Liver (tissue), 3 donors: ENCODE results near the gene CPLX3.

Experiments used
- ATF3 ChIP-seq: IDR thresholded peaks from 2 replicates; pipeline ENCODE4 v1.6.1; 2016; ENCODE audit warnings: antibody characterized with exemption
- CTCF ChIP-seq: fragments of 150-350 bp; IDR thresholded peaks from 2 replicates; pipeline ENCODE4 v1.5.1; 2017; ENCODE audit warnings: improper control_type of control experiment, low read depth, low read length; ENCODE audit not compliant: missing input control
- FOXA1 ChIP-seq: IDR thresholded peaks from 2 replicates; pipeline ENCODE4 v1.6.1; 2016; ENCODE audit warnings: antibody characterized with exemption
- GABPA ChIP-seq, 2 donors: IDR thresholded peaks in 1 of 2; conservative IDR thresholded peaks in 1 of 2; 2 replicates each; pipeline ENCODE4 v1.6.1; 2016; ENCODE audit warnings: antibody characterized with exemption in 2 of 2, mild to moderate bottlenecking in 1 of 2, moderate library complexity in 1 of 2
- JUND ChIP-seq, 2 donors: IDR thresholded peaks; 2 replicates each; pipeline ENCODE4 v1.6.1; 2016; ENCODE audit warnings: antibody characterized with exemption in 2 of 2
- YY1 ChIP-seq: IDR thresholded peaks from 2 replicates; pipeline ENCODE4 v1.6.1; 2016; ENCODE audit warnings: antibody characterized with exemption, mild to moderate bottlenecking
- TF ChIP-seq, protein P1 (sequence below): IDR thresholded peaks from 2 replicates; pipeline ENCODE4 v1.6.1; 2016; ENCODE audit warnings: antibody characterized with exemption, mild to moderate bottlenecking
- donor health status: healthy.
- donor health status: healthy.

DNA sequence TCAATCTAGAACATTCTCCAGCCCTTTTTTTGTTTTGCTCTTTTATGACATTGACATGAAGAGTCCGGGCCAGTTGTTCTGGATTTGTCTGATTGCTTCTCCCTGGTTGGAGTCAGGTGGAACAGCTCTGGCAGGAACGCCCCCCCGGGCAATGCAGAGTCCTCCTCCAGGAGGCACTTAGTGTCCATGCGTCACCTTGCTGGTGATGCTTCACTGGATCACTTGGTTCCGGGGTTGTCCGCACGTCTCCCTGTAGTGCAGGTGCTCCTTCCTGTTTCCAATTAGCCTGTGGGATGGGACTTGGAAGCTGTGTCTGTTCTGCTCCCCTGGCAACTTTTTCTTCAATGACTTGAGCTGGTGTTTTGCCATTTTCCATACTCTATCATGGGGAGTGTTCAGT, 34.8 kb upstream of the CPLX3 start:
- TF ChIP-seq YY1: no peak
- no peak for TF ChIP-seq JUND (IDR thresholded peaks at IDR 0.05)
- no peak for TF ChIP-seq CTCF
- TF ChIP-seq ATF3: no peak
- TF ChIP-seq, protein P1, sequence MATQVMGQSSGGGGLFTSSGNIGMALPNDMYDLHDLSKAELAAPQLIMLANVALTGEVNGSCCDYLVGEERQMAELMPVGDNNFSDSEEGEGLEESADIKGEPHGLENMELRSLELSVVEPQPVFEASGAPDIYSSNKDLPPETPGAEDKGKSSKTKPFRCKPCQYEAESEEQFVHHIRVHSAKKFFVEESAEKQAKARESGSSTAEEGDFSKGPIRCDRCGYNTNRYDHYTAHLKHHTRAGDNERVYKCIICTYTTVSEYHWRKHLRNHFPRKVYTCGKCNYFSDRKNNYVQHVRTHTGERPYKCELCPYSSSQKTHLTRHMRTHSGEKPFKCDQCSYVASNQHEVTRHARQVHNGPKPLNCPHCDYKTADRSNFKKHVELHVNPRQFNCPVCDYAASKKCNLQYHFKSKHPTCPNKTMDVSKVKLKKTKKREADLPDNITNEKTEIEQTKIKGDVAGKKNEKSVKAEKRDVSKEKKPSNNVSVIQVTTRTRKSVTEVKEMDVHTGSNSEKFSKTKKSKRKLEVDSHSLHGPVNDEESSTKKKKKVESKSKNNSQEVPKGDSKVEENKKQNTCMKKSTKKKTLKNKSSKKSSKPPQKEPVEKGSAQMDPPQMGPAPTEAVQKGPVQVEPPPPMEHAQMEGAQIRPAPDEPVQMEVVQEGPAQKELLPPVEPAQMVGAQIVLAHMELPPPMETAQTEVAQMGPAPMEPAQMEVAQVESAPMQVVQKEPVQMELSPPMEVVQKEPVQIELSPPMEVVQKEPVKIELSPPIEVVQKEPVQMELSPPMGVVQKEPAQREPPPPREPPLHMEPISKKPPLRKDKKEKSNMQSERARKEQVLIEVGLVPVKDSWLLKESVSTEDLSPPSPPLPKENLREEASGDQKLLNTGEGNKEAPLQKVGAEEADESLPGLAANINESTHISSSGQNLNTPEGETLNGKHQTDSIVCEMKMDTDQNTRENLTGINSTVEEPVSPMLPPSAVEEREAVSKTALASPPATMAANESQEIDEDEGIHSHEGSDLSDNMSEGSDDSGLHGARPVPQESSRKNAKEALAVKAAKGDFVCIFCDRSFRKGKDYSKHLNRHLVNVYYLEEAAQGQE: no peak
- TF ChIP-seq GABPA (IDR thresholded peaks at IDR 0.05 in 1 of 2, conservative IDR thresholded peaks at IDR 0.05 in 1 of 2): no peak
- TF ChIP-seq FOXA1: no peak
